A204.1 (cell line): ENCODE results near the gene PAX5.
A peak's percentile ranks its signal among the peaks of the same experiment; 100 is the strongest.

Experiments
- FAIRE-seq: peaks from 2 replicates; lab custom pipeline; 2012; peaks lifted over from hg19 to GRCh38; lab: Jason Lieb, UNC

PAX5 gene

DNA sequence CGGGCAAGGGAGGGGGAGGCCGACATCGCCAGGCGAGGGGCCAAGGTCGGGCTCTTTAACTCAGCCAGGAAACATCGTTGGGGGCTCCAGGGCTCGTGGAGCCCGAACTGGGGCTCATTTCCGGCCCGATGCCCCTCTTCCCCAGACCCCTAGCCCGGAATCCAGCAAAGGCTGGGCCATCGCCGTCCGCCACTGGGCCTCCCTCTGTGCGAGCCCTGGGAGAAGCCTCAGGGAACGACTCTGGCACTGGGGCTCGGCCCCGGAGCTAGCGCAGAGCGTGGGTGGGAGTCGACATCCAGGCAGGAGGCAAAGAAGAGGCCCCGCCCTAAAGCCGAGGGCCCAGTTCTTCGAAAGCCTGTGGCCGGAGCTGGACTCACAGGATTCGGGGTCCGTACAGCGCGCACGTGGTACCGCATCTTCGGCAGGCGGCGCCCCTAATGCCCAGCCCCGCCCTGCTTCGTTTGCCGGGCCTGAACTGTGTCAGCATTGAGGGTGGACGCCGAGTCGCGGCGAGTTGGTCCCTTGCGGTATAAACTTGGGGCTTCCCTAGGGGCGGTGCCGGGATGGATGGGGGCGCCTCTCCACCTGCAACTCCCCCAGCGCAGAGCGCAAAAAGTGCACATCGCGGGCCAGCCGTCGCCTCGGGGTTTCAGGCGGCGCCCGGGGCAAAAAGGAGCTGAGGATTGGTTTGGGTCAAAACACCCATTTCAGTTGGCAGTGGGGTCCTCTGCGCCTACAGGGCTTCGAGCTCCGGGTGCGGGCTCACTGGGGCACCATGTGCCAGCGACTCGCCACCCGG is 3.6 kb upstream of the PAX5 start:
- FAIRE-seq, result no peak

GRCh38 chr9:37036776-37037502 is 2.9 kb upstream of the PAX5 start:
- no peak for FAIRE-seq

- no peak for FAIRE-seq
Measured at GRCh38 chr9:37036371-37036775, 2.3 kb upstream of the PAX5 start.

DNA sequence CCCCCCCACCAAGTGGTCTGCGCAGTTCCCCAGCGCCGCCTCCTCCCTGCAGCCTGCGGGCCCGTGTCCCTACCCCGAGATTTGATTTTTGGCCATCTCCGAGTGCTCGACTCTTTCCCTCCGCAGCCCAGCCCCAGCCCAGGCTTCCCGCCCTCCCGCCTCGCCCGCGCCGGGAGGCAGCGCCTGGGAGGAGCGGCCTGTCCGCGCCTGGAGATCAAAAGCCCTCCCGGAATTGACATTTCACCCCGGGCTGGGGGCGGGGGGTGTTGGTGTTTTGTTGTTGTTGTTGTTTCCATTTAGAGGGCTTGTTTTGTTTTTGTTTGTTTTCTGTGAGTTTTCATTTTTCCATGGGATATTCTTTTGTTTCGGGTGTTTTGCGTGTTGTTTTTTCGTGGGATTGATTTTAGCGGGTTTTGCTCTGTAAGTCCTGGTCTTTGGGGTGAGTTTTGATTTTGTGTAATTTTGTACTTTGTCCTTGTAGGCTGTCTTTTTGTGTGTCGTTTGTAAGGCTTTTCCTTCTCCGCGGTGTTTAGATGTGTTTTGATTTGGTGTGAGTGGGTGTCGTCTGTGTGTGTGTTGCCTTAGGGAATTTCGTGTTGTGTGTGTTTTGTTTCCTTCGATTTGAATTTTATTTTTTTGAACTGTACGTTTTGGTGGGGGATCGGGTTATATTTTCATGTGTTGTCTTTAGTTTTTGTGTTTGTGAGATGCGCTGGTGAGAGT is 1.7 kb upstream of the PAX5 start:
- no peak for FAIRE-seq

DNA sequence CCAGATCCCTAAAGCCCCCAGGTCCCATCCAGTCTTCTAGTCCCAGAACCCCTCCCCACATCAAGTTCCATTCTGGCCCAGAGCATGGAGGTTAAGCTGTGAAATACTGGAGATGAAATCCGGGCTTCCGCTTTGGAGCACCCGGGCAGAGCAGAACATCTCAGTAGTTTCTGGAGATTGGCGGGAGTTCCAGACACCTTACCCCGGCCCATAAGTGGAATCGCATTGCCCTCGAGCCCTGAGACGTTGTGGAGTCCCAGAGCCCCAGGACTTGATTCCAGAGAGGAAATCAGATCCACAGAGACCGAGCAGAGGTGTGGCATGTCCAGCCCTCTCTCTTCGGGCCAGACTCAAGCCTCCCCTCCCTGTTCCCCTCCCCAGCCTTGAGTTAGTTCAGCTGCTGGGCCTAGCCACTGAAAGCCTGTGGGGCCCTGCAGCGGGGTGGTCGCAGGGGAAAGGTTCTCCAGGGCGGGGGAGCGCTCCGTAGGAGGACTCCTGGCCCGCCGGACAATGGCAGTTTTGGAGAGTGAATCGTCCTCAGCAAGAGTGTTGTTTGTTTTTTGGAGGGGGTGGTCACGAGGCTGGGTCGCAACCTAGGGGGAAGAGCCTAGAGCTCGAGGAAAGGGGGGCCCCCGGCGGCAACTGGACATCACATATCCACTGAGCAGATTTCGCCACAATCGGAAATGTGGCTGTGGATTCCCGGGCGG is 1.0 kb upstream of the PAX5 start:
- FAIRE-seq, result no peak

GRCh38 chr9:37034305-37034937 is 353 bp upstream of the PAX5 start:
- no peak for FAIRE-seq

DNA sequence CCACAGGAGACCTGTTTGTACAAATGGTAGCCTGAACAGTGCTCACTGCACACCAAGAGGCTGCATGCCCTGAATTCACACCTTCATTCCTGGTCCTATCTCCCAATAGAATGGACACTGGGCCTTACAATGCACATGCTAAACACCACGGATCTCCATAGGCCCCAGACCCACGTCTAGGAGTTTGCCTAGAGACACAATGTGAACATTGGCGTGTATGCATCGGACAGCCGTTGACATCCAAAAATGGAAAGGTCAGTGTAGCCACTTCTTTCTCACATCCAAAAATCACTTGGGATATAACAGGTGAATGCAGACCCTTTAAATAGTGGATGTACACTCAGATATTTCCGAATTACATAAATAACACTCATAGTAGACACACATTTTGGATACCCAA is 927 bp downstream of the PAX5 start:
- no peak for FAIRE-seq

- no peak for FAIRE-seq
Measured at GRCh38 chr9:37032713-37033112, 1.4 kb downstream of the PAX5 start.

DNA sequence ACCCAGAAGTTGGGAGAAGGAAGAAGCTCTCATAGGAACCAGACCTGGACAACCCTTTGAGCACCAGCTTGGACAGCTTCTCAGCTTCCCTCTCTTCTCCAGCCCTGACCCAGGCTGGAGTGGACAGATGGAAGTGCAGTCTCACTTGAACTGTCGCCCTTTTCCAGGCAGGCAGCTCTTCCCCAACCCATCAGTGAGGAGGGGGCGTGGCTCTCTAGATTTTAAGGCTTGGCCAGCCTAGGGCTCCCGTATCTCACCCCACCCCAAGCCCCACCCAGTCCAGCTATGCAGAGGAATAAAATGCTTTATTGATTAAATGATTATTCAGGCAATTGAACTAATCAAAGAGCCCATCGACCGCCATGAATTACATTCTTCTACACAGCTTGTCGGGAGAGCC is 2.2 kb downstream of the PAX5 start:
- FAIRE-seq, result no peak

GRCh38 chr9:37031081-37031480 is 3.0 kb downstream of the PAX5 start:
- no peak for FAIRE-seq

DNA sequence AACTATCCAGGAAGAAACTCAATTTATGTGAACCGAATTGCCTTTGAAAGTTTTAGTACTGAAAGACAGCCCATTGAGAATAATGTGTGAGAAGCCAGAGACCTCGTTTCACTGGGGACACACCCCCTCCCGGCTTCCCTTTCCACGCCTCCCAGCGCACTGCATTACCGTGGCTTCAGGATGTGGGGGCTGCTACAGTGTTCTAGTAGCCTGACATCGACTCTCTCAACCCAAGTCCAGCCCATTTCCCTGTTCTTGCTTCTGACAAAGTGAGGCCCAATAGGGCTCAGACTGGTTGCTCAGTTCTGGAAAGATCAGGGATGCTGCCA is 3.5 kb downstream of the PAX5 start:
- no peak for FAIRE-seq

DNA sequence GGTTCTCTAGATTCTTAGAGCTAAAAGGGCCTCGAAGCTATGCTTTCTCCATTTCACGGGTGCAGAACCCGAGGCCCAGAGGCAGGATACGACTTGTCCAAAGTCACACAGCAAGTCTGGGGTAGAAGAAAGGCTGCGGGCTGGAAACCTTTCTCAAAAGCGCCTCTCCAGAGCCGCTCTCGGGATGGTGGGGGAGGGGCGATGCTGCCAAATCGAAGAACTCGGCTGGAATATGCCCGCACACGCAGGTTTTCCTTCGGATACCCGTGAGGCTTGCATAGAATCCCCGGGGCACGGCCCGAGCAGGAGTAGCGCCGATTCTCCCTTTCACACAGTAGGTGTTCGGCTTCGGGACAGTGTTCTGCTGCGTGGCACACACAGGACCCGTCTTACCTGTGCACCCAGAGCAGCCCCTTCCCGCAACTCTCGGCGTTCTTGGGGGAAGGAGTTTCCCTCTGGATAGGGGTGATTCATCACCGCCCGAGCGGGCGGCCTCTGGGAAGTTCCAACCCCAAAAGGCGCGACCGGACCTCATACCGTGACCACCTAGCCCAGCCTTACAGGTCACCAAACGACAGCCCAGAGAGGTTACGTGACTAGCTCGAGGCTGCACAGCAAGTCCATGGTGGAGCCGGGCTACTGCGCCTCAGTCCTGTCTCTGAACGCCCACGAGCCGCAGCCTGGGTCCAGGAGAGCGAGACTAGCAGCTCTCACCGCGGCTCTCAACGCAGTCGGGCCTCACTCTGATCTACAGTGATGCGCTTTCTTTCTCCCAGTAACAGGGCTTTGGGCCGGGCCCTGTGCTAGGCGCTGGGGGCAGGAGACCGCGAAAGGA is 4.1 kb downstream of the PAX5 start:
- FAIRE-seq, result no peak

- FAIRE-seq, result no peak
Measured at GRCh38 chr9:37029304-37029775, 4.7 kb downstream of the PAX5 start.

- FAIRE-seq, result no peak
Measured at GRCh38 chr9:37028420-37029031, 5.5 kb downstream of the PAX5 start.

GRCh38 chr9:37027582-37028419 is 6.3 kb downstream of the PAX5 start:
- peak; percentile 41 for FAIRE-seq

DNA sequence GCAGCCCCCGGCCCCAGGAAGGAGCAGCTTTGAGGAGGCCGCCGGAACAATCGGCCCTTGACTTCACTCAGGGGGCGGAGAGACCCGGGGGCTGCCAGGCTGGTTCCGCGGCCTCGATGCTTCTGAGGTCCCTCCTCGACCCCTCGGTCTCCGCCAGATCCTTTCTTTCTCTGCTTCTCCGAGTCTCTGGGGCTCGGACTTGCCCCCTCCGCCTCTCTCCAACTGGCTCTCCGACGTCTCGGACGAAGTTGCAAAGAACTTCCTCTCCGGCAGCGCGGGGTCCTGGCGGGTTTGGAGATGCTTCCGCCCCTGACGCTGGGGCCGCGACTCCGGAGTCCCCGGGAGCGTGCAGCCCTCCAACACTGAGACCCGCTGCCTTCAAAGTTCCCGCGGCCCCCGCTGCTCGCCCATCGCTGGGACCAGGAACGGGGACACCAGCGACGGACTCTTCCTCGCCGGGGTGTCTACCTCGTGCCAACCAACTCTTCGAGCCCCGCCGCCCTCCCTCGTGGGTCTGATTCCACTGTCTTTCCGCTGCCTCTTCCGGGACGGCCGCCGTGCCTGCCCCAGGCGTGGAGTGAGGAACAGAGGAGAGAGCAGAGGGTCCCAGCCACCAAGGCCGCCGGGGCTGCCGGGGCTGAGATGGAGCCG is 7.0 kb downstream of the PAX5 start:
- FAIRE-seq, result no peak

- FAIRE-seq, result no peak
Measured at GRCh38 chr9:37026113-37026930, 7.7 kb downstream of the PAX5 start.

DNA sequence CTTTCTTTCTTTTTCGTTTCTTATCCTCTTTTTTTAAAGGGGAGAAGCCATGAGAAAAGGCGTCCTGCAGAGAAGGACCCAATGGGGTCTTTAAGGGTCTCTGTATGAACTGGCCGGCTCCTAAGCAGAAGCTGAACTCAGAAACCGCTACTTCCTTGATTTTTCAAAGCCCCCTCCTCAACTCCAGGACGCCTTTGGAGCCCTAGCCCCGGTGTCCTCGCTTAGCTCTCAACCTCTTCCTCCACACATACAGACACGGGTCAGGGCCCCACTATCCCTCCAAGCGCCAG is 8.3 kb downstream of the PAX5 start:
- no peak for FAIRE-seq
